SK-N-SH (cell line): ENCODE results near the gene COMMD7.

ENCODE experiments used
- CHD2 ChIP-seq: fragments of 150-350 bp; IDR thresholded peaks from 2 replicates; pipeline ENCODE4 v1.6.1; 2018; ENCODE audit warnings: low read length; ENCODE audit not compliant: partially characterized antibody
- EP300 ChIP-seq, 2 experiments: IDR thresholded peaks; 2 replicates each; pipeline versions ENCODE4 v1.4.0 to v1.6.1; 2012; ENCODE audit warnings: borderline replicate concordance in 1 of 2, low read depth in 1 of 2, low read length in 1 of 2
- EZH2phosphoT487 ChIP-seq: fragments of 200-600 bp; sonication (generic); IDR thresholded peaks from 2 replicates; pipeline ENCODE4 v1.6.1; 2017; ENCODE audit warnings: low read depth, mixed run types, mild to moderate bottlenecking, antibody characterized with exemption, moderate library complexity, borderline replicate concordance
- FOXM1 ChIP-seq: IDR thresholded peaks from 2 replicates; pipeline ENCODE4 v1.4.0; 2012; ENCODE audit warnings: low read depth, mild to moderate bottlenecking
- RAD21 ChIP-seq: IDR thresholded peaks from 2 replicates; pipeline ENCODE4 v1.6.1; 2012; ENCODE audit warnings: mild to moderate bottlenecking, low read length
- SMC3 ChIP-seq: IDR thresholded peaks from 2 replicates; pipeline ENCODE4 v1.6.1; 2012; ENCODE audit warnings: low read depth, low read length, improper control_type of control experiment
- YY1 ChIP-seq: IDR thresholded peaks from 2 replicates; pipeline ENCODE4 v1.4.0; 2012; ENCODE audit warnings: low read depth, mild to moderate bottlenecking
- TF ChIP-seq, protein P1 (sequence below): fragments of 200-600 bp; sonication (generic); IDR thresholded peaks from 2 replicates; pipeline ENCODE4 v1.6.1; 2017; ENCODE audit warnings: antibody characterized with exemption, mild to moderate bottlenecking, moderate library complexity
- TF ChIP-seq, protein P2 (sequence below): IDR thresholded peaks from 2 replicates; pipeline ENCODE4 v1.6.1; 2012; ENCODE audit warnings: mild to moderate bottlenecking, low read depth, low read length, moderate library complexity

DNA sequence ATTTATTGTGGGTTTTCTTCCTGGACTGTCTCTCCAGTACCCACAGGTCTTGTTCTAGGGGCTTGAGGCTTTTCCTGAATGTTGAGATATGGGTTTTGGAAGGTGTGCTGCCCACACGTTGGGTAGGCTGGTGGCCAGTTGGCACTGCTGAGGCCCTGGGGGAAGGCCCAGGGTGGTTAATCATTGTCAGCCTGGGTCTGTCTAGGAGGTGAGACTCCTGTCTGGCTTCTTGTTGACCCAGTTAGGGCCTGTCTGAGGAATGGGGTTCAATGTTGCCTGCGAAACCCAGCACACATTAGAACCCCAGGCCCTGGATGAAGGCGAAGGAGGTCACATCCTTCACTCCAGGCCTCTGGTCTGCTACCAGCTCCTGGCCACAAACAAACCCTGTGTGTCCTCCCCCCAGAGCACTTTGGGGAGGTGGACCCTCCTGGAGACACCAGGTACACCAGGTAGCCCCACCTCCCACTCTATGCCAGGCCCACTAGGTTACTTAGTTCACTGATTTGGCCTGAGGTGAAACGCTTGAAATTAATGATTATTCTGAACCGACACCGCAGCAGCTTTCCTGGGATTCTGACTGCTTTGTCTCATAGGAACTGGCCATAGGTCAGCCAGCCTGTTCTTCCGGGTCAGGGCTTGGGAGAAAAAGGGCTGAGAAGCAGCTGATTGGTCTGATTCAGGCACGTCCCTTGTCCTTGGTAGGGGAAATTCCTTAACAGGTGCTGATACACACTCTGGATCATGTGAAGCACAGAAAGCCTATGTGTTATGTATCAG is 34.1 kb upstream of the COMMD7 start:
- TF ChIP-seq, protein P1, sequence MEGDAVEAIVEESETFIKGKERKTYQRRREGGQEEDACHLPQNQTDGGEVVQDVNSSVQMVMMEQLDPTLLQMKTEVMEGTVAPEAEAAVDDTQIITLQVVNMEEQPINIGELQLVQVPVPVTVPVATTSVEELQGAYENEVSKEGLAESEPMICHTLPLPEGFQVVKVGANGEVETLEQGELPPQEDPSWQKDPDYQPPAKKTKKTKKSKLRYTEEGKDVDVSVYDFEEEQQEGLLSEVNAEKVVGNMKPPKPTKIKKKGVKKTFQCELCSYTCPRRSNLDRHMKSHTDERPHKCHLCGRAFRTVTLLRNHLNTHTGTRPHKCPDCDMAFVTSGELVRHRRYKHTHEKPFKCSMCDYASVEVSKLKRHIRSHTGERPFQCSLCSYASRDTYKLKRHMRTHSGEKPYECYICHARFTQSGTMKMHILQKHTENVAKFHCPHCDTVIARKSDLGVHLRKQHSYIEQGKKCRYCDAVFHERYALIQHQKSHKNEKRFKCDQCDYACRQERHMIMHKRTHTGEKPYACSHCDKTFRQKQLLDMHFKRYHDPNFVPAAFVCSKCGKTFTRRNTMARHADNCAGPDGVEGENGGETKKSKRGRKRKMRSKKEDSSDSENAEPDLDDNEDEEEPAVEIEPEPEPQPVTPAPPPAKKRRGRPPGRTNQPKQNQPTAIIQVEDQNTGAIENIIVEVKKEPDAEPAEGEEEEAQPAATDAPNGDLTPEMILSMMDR, result no peak
- TF ChIP-seq EP300 (IDR thresholded peaks at IDR 0.05; ENCODE audit: borderline replicate concordance in 1 of 2, low read depth in 1 of 2, low read length in 1 of 2) (no peak), FOXM1 (no peak), EZH2phosphoT487 (no peak), SMC3 (no peak), CHD2 (no peak), RAD21 (no peak), YY1 (no peak)
- TF ChIP-seq, protein P2, sequence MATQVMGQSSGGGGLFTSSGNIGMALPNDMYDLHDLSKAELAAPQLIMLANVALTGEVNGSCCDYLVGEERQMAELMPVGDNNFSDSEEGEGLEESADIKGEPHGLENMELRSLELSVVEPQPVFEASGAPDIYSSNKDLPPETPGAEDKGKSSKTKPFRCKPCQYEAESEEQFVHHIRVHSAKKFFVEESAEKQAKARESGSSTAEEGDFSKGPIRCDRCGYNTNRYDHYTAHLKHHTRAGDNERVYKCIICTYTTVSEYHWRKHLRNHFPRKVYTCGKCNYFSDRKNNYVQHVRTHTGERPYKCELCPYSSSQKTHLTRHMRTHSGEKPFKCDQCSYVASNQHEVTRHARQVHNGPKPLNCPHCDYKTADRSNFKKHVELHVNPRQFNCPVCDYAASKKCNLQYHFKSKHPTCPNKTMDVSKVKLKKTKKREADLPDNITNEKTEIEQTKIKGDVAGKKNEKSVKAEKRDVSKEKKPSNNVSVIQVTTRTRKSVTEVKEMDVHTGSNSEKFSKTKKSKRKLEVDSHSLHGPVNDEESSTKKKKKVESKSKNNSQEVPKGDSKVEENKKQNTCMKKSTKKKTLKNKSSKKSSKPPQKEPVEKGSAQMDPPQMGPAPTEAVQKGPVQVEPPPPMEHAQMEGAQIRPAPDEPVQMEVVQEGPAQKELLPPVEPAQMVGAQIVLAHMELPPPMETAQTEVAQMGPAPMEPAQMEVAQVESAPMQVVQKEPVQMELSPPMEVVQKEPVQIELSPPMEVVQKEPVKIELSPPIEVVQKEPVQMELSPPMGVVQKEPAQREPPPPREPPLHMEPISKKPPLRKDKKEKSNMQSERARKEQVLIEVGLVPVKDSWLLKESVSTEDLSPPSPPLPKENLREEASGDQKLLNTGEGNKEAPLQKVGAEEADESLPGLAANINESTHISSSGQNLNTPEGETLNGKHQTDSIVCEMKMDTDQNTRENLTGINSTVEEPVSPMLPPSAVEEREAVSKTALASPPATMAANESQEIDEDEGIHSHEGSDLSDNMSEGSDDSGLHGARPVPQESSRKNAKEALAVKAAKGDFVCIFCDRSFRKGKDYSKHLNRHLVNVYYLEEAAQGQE, result no peak
